ENCODE data around the gene CMKLR1. TPM values are rescaled to one million over a fixed set of nuclear protein-coding genes. Genes with fewer than 3 reads are reported as not detected.

CMKLR1 gene
- total RNA-seq, 1 donor from 2014 or later: 45.3 TPM

GRCh38 chr12:108239378-108239777, 99.7 kb downstream of the CMKLR1 start:
- no peak for DNase-seq (ENCODE audit: low spot score in 2 of 2)
- H3K36me3 ChIP-seq: no peaks in the 10 kb centered on the region
- no peaks in the 10 kb centered on the region for H3K9me3 ChIP-seq
- intact Hi-C loops (cut with DNase I): no loop called here
- H3K4me1 ChIP-seq: no peaks in the 10 kb centered on the region
- no peaks in the 10 kb centered on the region for H3K27me3 ChIP-seq
- H3K4me3 ChIP-seq: no peak overlapping the region
- TF ChIP-seq, protein P1, sequence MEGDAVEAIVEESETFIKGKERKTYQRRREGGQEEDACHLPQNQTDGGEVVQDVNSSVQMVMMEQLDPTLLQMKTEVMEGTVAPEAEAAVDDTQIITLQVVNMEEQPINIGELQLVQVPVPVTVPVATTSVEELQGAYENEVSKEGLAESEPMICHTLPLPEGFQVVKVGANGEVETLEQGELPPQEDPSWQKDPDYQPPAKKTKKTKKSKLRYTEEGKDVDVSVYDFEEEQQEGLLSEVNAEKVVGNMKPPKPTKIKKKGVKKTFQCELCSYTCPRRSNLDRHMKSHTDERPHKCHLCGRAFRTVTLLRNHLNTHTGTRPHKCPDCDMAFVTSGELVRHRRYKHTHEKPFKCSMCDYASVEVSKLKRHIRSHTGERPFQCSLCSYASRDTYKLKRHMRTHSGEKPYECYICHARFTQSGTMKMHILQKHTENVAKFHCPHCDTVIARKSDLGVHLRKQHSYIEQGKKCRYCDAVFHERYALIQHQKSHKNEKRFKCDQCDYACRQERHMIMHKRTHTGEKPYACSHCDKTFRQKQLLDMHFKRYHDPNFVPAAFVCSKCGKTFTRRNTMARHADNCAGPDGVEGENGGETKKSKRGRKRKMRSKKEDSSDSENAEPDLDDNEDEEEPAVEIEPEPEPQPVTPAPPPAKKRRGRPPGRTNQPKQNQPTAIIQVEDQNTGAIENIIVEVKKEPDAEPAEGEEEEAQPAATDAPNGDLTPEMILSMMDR (IDR thresholded peaks at IDR 0.05): no peak
- no peak overlapping the region for H3K27ac ChIP-seq

DNA sequence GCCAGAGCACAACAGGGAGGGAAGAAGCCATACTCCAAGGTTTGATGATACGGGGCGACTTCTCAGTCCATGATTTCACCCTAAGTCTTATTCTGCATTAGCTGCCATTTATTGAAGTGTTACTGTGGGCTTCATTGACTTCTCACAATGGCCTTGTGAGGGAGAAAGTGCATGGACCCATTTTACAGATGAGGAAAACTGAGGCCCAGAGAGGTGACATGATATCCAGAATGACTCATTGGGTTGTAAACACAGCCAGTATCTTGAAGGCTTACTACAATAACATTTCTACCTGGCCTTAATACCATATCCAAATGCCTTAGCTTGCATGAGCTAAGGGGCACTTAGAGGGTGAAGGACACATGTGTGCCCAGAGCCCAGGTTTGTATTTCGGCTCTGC, 100.6 kb downstream of the CMKLR1 start:
- intact Hi-C loops (cut with DNase I): no loop called here
- TF ChIP-seq, protein P1 (IDR thresholded peaks at IDR 0.05): no peak
- H3K36me3 ChIP-seq: no peaks in the 10 kb centered on the region

More for the DNA sequence above, 100.6 kb downstream of the CMKLR1 start:
- Histone ChIP-seq H3K27ac (no peak overlapping the region), H3K27me3 (no peaks in the 10 kb centered on the region), H3K9me3 (no peaks in the 10 kb centered on the region), H3K4me1 (no peaks in the 10 kb centered on the region), H3K4me3 (no peak overlapping the region)
- DNase-seq (ENCODE audit: low spot score in 2 of 2): no peak

Other genes starting within 250 kb of the CMKLR1 start
- gene WSCD2, start 210.0 kb downstream of the CMKLR1 start, total RNA-seq: 3.5 TPM
- gene FICD, start 176.0 kb upstream of the CMKLR1 start, total RNA-seq: 30.8 TPM
- gene SART3, start 221.9 kb upstream of the CMKLR1 start, total RNA-seq: 22.9 TPM
- 136 TPM for gene ISCU, start 223.3 kb upstream of the CMKLR1 start, total RNA-seq